ENCODE results near the gene VAPB. TPM values are rescaled to one million over a fixed set of nuclear protein-coding genes. Genes with fewer than 3 reads are reported as not detected.

VAPB gene
- polyA plus RNA-seq, 1 donor from 2014 or later: 32.5 TPM

- TF ChIP-seq EZH2 (IDR thresholded peaks at IDR 0.05; ENCODE audit: borderline replicate concordance, insufficient read depth, low read length, poor library complexity, severe bottlenecking) (no peak), MXI1 (conservative IDR thresholded peaks at IDR 0.05; ENCODE audit: poor library complexity, severe bottlenecking) (no peak), RAD21 (conservative IDR thresholded peaks at IDR 0.05) (no peak), REST (IDR thresholded peaks at IDR 0.05; ENCODE audit: borderline replicate concordance) (no peak), POLR2AphosphoS5 (IDR thresholded peaks at IDR 0.05) (no peak), TAF1 (IDR thresholded peaks at IDR 0.05; ENCODE audit: low read depth) (no peak)
Measured at GRCh38 chr20:58446264-58446959, 57.4 kb downstream of the VAPB start.

GRCh38 chr20:58446960-58447265 lies 57.9 kb downstream of the VAPB start:
- no peaks in the 10 kb centered on the region for H3F3A ChIP-seq (ENCODE audit: insufficient read depth, low read length, poor library complexity, severe bottlenecking)
- H3K9ac ChIP-seq (ENCODE audit: low read length): no peak overlapping the region
- H3K27ac ChIP-seq (ENCODE audit: low read length): no peak overlapping the region
- no peaks in the 10 kb centered on the region for H3K79me2 ChIP-seq (replicated peaks; ENCODE audit: insufficient read depth, low read length)
- H2AFZ ChIP-seq (ENCODE audit: low read depth, low read length): no peak overlapping the region
- no peak for TF ChIP-seq CTCF (IDR thresholded peaks at IDR 0.05; ENCODE audit: poor library complexity, severe bottlenecking)
- TF ChIP-seq MXI1 (conservative IDR thresholded peaks at IDR 0.05; ENCODE audit: poor library complexity, severe bottlenecking): no peak
- no peak for TF ChIP-seq REST (IDR thresholded peaks at IDR 0.05; ENCODE audit: borderline replicate concordance)
- TF ChIP-seq TAF1 (IDR thresholded peaks at IDR 0.05; ENCODE audit: low read depth): no peak
- TF ChIP-seq EP300 (conservative IDR thresholded peaks at IDR 0.05; ENCODE audit: poor library complexity, severe bottlenecking): no peak
- TF ChIP-seq POLR2AphosphoS5 (IDR thresholded peaks at IDR 0.05): no peak
- no peak for TF ChIP-seq SMC3 (conservative IDR thresholded peaks at IDR 0.05; ENCODE audit: poor library complexity)
- TF ChIP-seq EZH2 (IDR thresholded peaks at IDR 0.05; ENCODE audit: borderline replicate concordance, insufficient read depth, low read length, poor library complexity, severe bottlenecking): no peak
- TF ChIP-seq RAD21 (conservative IDR thresholded peaks at IDR 0.05): no peak
- H3K4me3 ChIP-seq (ENCODE audit: low read length): no peak overlapping the region
- no peak overlapping the region for H3K4me2 ChIP-seq (ENCODE audit: low read length)
- no peaks in the 10 kb centered on the region for H3K9me3 ChIP-seq (ENCODE audit: low read length)
- no peaks in the 10 kb centered on the region for H3K27me3 ChIP-seq (ENCODE audit: insufficient read depth, low read depth, low read length)
- H4K20me1 ChIP-seq (ENCODE audit: insufficient read depth): no peaks in the 10 kb centered on the region
- peaks cover 4% of the 10 kb centered on the region for H3K36me3 ChIP-seq (ENCODE audit: insufficient read depth, low read length)
- no peaks in the 10 kb centered on the region for H3K9me2 ChIP-seq (ENCODE audit: insufficient read depth, low read length)

More at GRCh38 chr20:58446264-58446959, 57.4 kb downstream of the VAPB start:
- Histone ChIP-seq H3K27me3 (ENCODE audit: insufficient read depth, low read depth, low read length) (no peaks in the 10 kb centered on the region), H3F3A (ENCODE audit: insufficient read depth, low read length, poor library complexity, severe bottlenecking) (no peaks in the 10 kb centered on the region), H3K9me3 (ENCODE audit: low read length) (no peaks in the 10 kb centered on the region), H3K79me2 (replicated peaks; ENCODE audit: insufficient read depth, low read length) (no peaks in the 10 kb centered on the region), H3K9me2 (ENCODE audit: insufficient read depth, low read length) (no peaks in the 10 kb centered on the region), H3K27ac (ENCODE audit: low read length) (no peak overlapping the region), H4K20me1 (ENCODE audit: insufficient read depth) (no peaks in the 10 kb centered on the region), H3K4me2 (ENCODE audit: low read length) (no peak overlapping the region), H3K36me3 (ENCODE audit: insufficient read depth, low read length) (peaks cover 4% of the 10 kb centered on the region), H2AFZ (ENCODE audit: low read depth, low read length) (no peak overlapping the region), H3K4me3 (ENCODE audit: low read length) (no peak overlapping the region), H3K9ac (ENCODE audit: low read length) (no peak overlapping the region)

Data from neural cell (in vitro differentiated cells).